ENCODE data around the gene TRAF3IP3. TPM values are rescaled to one million over a fixed set of nuclear protein-coding genes. Genes with fewer than 3 reads are reported as not detected.

The TRAF3IP3 gene
- total RNA-seq, 1 donor from 2014 or later = 1.0 TPM

- Histone ChIP-seq H3K9ac (ENCODE audit: low read depth in 1 of 3, low read length in 3 of 3) (no peak overlapping the region), H3K27ac (ENCODE audit: low read depth, low read length) (no peak overlapping the region), H3K4me3 (ENCODE audit: low read length in 3 of 3) (no peak overlapping the region), H3K9me3 (ENCODE audit: control insufficient read depth in 3 of 3, low read length in 3 of 3) (no peaks in the 10 kb centered on the region), H3K27me3 (ENCODE audit: control insufficient read depth in 3 of 3, insufficient read depth in 3 of 3, low read length in 3 of 3) (peaks cover 8 to 11% (median 9%) of the 10 kb centered on the region in 3 donors), H3K4me1 (ENCODE audit: control insufficient read depth in 3 of 3, insufficient read depth in 3 of 3, low read length in 3 of 3) (no peaks in the 10 kb centered on the region), H3K36me3 (ENCODE audit: control insufficient read depth in 3 of 3, insufficient read depth in 3 of 3, low read length in 3 of 3) (no peaks in the 10 kb centered on the region)
Observed at GRCh38 chr1:209816923-209817322, 61.1 kb downstream of the TRAF3IP3 start.

GRCh38 chr1:209817691-209818090 lies 61.8 kb downstream of the TRAF3IP3 start:
- Histone ChIP-seq H3K27ac (ENCODE audit: low read depth, low read length) (no peak overlapping the region), H3K4me1 (ENCODE audit: control insufficient read depth in 3 of 3, insufficient read depth in 3 of 3, low read length in 3 of 3) (no peaks in the 10 kb centered on the region), H3K9me3 (ENCODE audit: control insufficient read depth in 3 of 3, low read length in 3 of 3) (no peaks in the 10 kb centered on the region), H3K36me3 (ENCODE audit: control insufficient read depth in 3 of 3, insufficient read depth in 3 of 3, low read length in 3 of 3) (no peaks in the 10 kb centered on the region), H3K9ac (ENCODE audit: low read depth in 1 of 3, low read length in 3 of 3) (no peak overlapping the region), H3K4me3 (ENCODE audit: low read length in 3 of 3) (no peak overlapping the region), H3K27me3 (ENCODE audit: control insufficient read depth in 3 of 3, insufficient read depth in 3 of 3, low read length in 3 of 3) (peaks cover 7 to 11% (median 8%) of the 10 kb centered on the region in 3 donors)

GRCh38 chr1:209819058-209819457 lies 63.2 kb downstream of the TRAF3IP3 start:
- H3K9ac ChIP-seq (ENCODE audit: low read depth in 1 of 3, low read length in 3 of 3) = no peak overlapping the region

GRCh38 chr1:209820986-209821385 lies 65.1 kb downstream of the TRAF3IP3 start:
- no peak overlapping the region for H3K27ac ChIP-seq (ENCODE audit: low read depth, low read length)

More at GRCh38 chr1:209819058-209819457, 63.2 kb downstream of the TRAF3IP3 start:
- no peak overlapping the region for H3K27ac ChIP-seq (ENCODE audit: low read depth, low read length)
- H3K4me3 ChIP-seq (ENCODE audit: low read length in 3 of 3) = no peak overlapping the region
- H3K9me3 ChIP-seq (ENCODE audit: control insufficient read depth in 3 of 3, low read length in 3 of 3) = no peaks in the 10 kb centered on the region
- H3K4me1 ChIP-seq (ENCODE audit: control insufficient read depth in 3 of 3, insufficient read depth in 3 of 3, low read length in 3 of 3) = no peaks in the 10 kb centered on the region
- peaks cover 8 to 11% (median 9%) of the 10 kb centered on the region in 3 donors for H3K27me3 ChIP-seq (ENCODE audit: control insufficient read depth in 3 of 3, insufficient read depth in 3 of 3, low read length in 3 of 3)
- H3K36me3 ChIP-seq (ENCODE audit: control insufficient read depth in 3 of 3, insufficient read depth in 3 of 3, low read length in 3 of 3) = no peaks in the 10 kb centered on the region

GRCh38 chr1:209822706-209823105 lies 66.9 kb downstream of the TRAF3IP3 start:
- Histone ChIP-seq H3K4me3 (ENCODE audit: low read length in 3 of 3) (no peak overlapping the region), H3K27ac (ENCODE audit: low read depth, low read length) (no peak overlapping the region), H3K36me3 (ENCODE audit: control insufficient read depth in 3 of 3, insufficient read depth in 3 of 3, low read length in 3 of 3) (no peaks in the 10 kb centered on the region), H3K9me3 (ENCODE audit: control insufficient read depth in 3 of 3, low read length in 3 of 3) (no peaks in the 10 kb centered on the region), H3K27me3 (ENCODE audit: control insufficient read depth in 3 of 3, insufficient read depth in 3 of 3, low read length in 3 of 3) (peaks cover 5 to 9% (median 6%) of the 10 kb centered on the region in 3 donors), H3K9ac (ENCODE audit: low read depth in 1 of 3, low read length in 3 of 3) (no peak overlapping the region), H3K4me1 (ENCODE audit: control insufficient read depth in 3 of 3, insufficient read depth in 3 of 3, low read length in 3 of 3) (no peaks in the 10 kb centered on the region)

More at GRCh38 chr1:209820986-209821385, 65.1 kb downstream of the TRAF3IP3 start:
- Histone ChIP-seq H3K4me3 (ENCODE audit: low read length in 3 of 3) (no peak overlapping the region), H3K9ac (ENCODE audit: low read depth in 1 of 3, low read length in 3 of 3) (no peak overlapping the region), H3K27me3 (ENCODE audit: control insufficient read depth in 3 of 3, insufficient read depth in 3 of 3, low read length in 3 of 3) (peaks cover 8 to 11% (median 9%) of the 10 kb centered on the region in 3 donors), H3K36me3 (ENCODE audit: control insufficient read depth in 3 of 3, insufficient read depth in 3 of 3, low read length in 3 of 3) (no peaks in the 10 kb centered on the region), H3K9me3 (ENCODE audit: control insufficient read depth in 3 of 3, low read length in 3 of 3) (no peaks in the 10 kb centered on the region), H3K4me1 (ENCODE audit: control insufficient read depth in 3 of 3, insufficient read depth in 3 of 3, low read length in 3 of 3) (no peaks in the 10 kb centered on the region)

- H3K9me3 ChIP-seq (ENCODE audit: control insufficient read depth in 3 of 3, low read length in 3 of 3) = no peaks in the 10 kb centered on the region
- H3K9ac ChIP-seq (ENCODE audit: low read depth in 1 of 3, low read length in 3 of 3) = no peak overlapping the region
- peaks cover 5 to 6% (median 5%) of the 10 kb centered on the region in 3 donors for H3K27me3 ChIP-seq (ENCODE audit: control insufficient read depth in 3 of 3, insufficient read depth in 3 of 3, low read length in 3 of 3)
- H3K36me3 ChIP-seq (ENCODE audit: control insufficient read depth in 3 of 3, insufficient read depth in 3 of 3, low read length in 3 of 3) = no peaks in the 10 kb centered on the region
- H3K4me1 ChIP-seq (ENCODE audit: control insufficient read depth in 3 of 3, insufficient read depth in 3 of 3, low read length in 3 of 3) = no peaks in the 10 kb centered on the region
- no peak overlapping the region for H3K27ac ChIP-seq (ENCODE audit: low read depth, low read length)
- H3K4me3 ChIP-seq (ENCODE audit: low read length in 3 of 3) = no peak overlapping the region
Observed at GRCh38 chr1:209823143-209824041, 67.5 kb downstream of the TRAF3IP3 start.

GRCh38 chr1:209825591-209826434 lies 70.0 kb downstream of the TRAF3IP3 start:
- Histone ChIP-seq H3K9me3 (ENCODE audit: control insufficient read depth in 3 of 3, low read length in 3 of 3) (no peaks in the 10 kb centered on the region), H3K4me1 (ENCODE audit: control insufficient read depth in 3 of 3, insufficient read depth in 3 of 3, low read length in 3 of 3) (no peaks in the 10 kb centered on the region), H3K27ac (ENCODE audit: low read depth, low read length) (no peak overlapping the region)

GRCh38 chr1:209827384-209828262 lies 71.8 kb downstream of the TRAF3IP3 start, which contains the start of gene UTP25:
Gene UTP25, plus strand, starts transcription at chr1:209827972. Its CDS starts 92 bp downstream, at chr1:209828064.
- peak within 1 kb of the TSS; percentile 39 for H3K27ac ChIP-seq (ENCODE audit: low read depth, low read length)
- peak within 1 kb of the TSS; percentile 96 to 99 (median 96) for H3K4me3 ChIP-seq (ENCODE audit: low read length in 3 of 3)
- H3K9ac ChIP-seq (ENCODE audit: low read depth in 1 of 3, low read length in 3 of 3) = peak within 1 kb of the TSS; percentile 71 to 80 (median 73)
- H3K9me3 ChIP-seq (ENCODE audit: control insufficient read depth in 3 of 3, low read length in 3 of 3) = no peaks in the 10 kb centered on the region
- peaks cover 0 to 2% (median 0%) of the 10 kb centered on the region in 3 donors for H3K27me3 ChIP-seq (ENCODE audit: control insufficient read depth in 3 of 3, insufficient read depth in 3 of 3, low read length in 3 of 3)
- no peaks in the 10 kb centered on the region for H3K4me1 ChIP-seq (ENCODE audit: control insufficient read depth in 3 of 3, insufficient read depth in 3 of 3, low read length in 3 of 3)
- H3K36me3 ChIP-seq (ENCODE audit: control insufficient read depth in 3 of 3, insufficient read depth in 3 of 3, low read length in 3 of 3) = peaks cover 5 to 16% (median 12%) of the 10 kb centered on the region in 3 donors

More at GRCh38 chr1:209825591-209826434, 70.0 kb downstream of the TRAF3IP3 start:
- peaks cover 1 to 2% (median 1%) of the 10 kb centered on the region in 3 donors for H3K36me3 ChIP-seq (ENCODE audit: control insufficient read depth in 3 of 3, insufficient read depth in 3 of 3, low read length in 3 of 3)
- peaks cover 0 to 2% (median 0%) of the 10 kb centered on the region in 3 donors for H3K27me3 ChIP-seq (ENCODE audit: control insufficient read depth in 3 of 3, insufficient read depth in 3 of 3, low read length in 3 of 3)
- H3K4me3 ChIP-seq (ENCODE audit: low read length in 3 of 3) = no peak overlapping the region
- no peak overlapping the region for H3K9ac ChIP-seq (ENCODE audit: low read depth in 1 of 3, low read length in 3 of 3)

GRCh38 chr1:209829716-209830115 lies 73.9 kb downstream of the TRAF3IP3 start:
- Histone ChIP-seq H3K36me3 (ENCODE audit: control insufficient read depth in 3 of 3, insufficient read depth in 3 of 3, low read length in 3 of 3) (peaks cover 12 to 32% (median 28%) of the 10 kb centered on the region in 3 donors), H3K9ac (ENCODE audit: low read depth in 1 of 3, low read length in 3 of 3) (no peak overlapping the region), H3K27me3 (ENCODE audit: control insufficient read depth in 3 of 3, insufficient read depth in 3 of 3, low read length in 3 of 3) (no peaks in the 10 kb centered on the region)

More at GRCh38 chr1:209829716-209830115, 73.9 kb downstream of the TRAF3IP3 start:
- no peaks in the 10 kb centered on the region for H3K9me3 ChIP-seq (ENCODE audit: control insufficient read depth in 3 of 3, low read length in 3 of 3)
- H3K4me3 ChIP-seq (ENCODE audit: low read length in 3 of 3) = no peak overlapping the region
- no peak overlapping the region for H3K27ac ChIP-seq (ENCODE audit: low read depth, low read length)
- no peaks in the 10 kb centered on the region for H3K4me1 ChIP-seq (ENCODE audit: control insufficient read depth in 3 of 3, insufficient read depth in 3 of 3, low read length in 3 of 3)

Measured in skeletal muscle tissue (tissue), 4 donors.